T-helper 9 cell (primary cell): ENCODE measurements around the gene SNAPC4.

Source experiments
- DNase-seq: peaks from one replicate; pipeline ENCODE4 v3.0.0-alpha.2; 2020
- total RNA-seq, 2 donors: gene quantifications; one replicate each; lab custom pipeline; 2026; lab: John Stamatoyannopoulos, UW

The SNAPC4 gene, protein sequence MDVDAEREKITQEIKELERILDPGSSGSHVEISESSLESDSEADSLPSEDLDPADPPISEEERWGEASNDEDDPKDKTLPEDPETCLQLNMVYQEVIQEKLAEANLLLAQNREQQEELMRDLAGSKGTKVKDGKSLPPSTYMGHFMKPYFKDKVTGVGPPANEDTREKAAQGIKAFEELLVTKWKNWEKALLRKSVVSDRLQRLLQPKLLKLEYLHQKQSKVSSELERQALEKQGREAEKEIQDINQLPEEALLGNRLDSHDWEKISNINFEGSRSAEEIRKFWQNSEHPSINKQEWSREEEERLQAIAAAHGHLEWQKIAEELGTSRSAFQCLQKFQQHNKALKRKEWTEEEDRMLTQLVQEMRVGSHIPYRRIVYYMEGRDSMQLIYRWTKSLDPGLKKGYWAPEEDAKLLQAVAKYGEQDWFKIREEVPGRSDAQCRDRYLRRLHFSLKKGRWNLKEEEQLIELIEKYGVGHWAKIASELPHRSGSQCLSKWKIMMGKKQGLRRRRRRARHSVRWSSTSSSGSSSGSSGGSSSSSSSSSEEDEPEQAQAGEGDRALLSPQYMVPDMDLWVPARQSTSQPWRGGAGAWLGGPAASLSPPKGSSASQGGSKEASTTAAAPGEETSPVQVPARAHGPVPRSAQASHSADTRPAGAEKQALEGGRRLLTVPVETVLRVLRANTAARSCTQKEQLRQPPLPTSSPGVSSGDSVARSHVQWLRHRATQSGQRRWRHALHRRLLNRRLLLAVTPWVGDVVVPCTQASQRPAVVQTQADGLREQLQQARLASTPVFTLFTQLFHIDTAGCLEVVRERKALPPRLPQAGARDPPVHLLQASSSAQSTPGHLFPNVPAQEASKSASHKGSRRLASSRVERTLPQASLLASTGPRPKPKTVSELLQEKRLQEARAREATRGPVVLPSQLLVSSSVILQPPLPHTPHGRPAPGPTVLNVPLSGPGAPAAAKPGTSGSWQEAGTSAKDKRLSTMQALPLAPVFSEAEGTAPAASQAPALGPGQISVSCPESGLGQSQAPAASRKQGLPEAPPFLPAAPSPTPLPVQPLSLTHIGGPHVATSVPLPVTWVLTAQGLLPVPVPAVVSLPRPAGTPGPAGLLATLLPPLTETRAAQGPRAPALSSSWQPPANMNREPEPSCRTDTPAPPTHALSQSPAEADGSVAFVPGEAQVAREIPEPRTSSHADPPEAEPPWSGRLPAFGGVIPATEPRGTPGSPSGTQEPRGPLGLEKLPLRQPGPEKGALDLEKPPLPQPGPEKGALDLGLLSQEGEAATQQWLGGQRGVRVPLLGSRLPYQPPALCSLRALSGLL (N-terminal part only)
- 29.2 to 33.2 reads per million in 2 donors for total RNA-seq

DNA sequence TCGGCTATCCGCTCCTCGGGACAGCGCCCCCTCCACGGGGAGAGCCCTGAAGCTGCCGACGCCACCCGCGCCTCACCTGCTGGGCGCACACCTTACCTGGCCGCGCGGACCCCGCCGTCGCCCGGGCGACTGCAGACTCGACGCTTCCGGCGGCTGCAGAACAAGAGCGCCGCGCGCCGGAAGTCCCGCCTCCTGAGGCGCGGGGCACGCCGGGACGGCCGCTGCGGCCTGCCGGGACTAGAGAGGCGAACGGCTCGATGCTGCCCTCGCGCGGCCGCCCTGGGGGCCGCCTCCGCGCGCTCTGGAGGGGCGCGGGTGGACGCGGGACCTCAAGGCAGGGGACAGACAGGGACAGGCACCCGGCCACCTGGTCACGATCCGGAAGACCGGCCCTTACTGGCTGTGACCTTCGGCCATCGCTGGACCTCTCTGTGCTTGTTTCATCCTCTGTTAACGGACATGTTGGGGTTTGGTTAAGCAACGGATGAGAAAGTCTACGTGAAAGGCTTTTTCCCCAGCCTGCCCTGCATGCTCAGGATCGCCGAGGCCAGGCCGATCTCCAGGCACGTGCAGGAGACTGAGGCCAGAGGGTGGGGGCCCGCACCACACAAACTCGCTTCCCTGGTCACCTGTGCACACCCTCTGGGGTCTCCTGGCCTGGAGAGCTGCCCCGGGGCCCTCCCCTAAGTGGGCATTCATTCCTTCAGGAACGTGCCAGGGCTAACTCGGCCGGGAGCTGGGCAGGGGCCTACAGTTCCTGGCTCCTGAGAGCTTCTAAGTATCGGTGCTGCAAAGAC, at the start of gene SNAPC4:
Gene SNAPC4 (minus strand): TSS at position 133 of the 797 bp plus-strand sequence. CDS start 1,742 bp downstream, outside the sequence.
- DNase-seq: peak; percentile 82

DNA sequence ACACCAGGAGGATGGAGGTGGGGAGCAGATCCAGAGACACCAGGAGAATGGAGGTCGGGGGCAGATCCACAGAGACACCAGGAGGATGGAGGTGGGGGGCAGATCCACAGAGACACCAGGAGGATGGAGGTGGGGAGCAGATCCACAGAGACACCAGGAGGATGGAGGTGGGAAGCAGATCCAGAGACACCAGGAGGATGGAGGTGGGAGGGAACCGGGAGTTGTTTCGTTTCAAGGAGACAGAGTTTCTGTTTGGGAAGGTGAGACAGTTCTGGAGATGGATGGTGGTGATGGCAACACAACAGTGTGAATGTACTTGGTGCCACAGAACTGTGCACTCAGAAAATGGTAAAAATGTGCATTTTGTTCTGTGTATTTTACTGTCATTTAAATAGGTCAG, 48.7 kb upstream of the SNAPC4 start:
- no peak for DNase-seq

DNA sequence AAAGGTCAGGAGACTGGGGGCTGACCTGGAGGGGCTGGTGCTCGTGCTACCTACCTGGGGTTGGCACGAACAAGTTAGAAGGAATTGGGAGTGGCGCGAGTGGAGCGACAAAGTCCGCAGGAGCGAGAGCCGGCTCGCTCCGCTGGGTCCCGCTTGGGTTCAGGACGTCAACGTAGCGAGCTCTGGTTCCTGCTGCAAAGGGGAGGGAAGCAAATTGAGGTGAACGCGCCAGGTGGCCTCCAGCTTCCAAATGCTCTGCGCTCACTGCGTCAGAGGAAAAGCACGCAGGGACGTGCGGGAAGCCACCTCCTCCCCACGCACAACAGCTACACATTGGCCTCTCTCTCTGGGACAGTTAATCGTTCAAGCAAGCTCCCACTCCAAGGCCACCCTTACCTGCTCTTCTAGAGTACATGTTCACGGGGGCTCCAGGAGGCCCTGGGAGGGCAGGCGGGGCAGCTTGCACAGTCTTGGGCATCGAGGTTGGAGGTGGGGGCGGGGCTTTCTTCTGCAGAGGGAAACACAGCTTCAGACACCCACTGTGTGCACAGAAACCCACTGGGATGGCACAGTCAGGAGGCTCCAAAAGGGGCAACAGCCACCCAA, 47.3 kb upstream of the SNAPC4 start:
- DNase-seq: no peak

DNA sequence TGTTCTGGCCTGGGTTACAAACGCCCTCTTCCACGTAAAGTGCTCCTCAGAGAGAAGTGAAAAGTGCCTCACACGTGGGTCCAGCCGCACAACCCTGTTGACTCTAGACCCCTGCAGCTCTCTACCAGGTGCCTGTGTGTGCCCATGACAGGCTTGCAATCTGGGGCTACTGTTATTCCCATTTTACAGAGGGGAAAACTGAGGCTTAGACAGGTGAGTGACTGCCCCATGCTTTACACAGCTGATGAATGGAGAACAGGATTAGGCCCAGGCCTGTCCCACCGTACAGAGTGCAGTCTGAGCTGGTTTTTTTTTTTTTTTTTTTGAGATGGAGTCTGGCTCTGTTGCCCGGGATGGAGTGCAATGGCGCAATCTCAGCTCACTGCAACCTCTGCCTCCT, 45.8 kb upstream of the SNAPC4 start:
- DNase-seq: no peak

DNA sequence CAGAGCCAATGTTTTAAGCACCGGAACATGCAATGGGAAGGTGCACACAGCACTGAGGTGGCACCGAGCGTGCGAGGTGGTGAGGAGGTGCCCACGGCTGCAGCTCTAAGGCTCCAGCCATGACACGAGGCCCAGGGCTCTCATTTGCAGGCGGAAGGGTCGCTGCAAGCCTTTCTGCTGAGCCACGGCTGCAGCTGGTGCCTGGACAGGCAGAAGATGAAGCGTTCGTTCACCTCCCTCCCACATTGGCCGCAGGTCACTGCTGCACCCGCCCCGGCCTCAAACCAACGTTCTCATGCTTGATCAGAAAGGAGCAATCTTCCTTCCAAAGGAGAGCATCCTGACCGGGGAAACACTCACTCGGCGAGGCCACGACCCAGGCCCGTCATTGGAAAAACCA, 44.1 kb upstream of the SNAPC4 start:
- no peak for DNase-seq

DNA sequence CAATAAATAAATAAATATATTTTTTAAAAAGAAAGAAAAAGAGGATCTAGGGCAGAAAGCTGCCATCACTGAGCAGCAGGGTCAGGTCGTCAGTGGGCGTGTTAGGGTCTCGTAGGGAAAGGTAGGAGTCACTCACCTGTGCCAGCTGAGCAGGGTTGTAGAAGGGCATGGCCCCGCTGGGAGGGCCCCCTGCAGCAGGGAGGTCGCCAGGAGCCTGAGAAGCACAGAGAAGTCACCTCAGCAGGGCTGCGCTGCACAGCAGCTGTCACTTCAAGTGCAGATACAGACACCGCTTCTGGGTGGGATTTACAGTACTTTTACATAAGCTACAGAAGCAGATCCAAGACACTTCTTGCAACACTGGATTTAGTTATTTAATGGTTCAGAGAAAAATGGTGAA, 43.7 kb upstream of the SNAPC4 start:
- no peak for DNase-seq

DNA sequence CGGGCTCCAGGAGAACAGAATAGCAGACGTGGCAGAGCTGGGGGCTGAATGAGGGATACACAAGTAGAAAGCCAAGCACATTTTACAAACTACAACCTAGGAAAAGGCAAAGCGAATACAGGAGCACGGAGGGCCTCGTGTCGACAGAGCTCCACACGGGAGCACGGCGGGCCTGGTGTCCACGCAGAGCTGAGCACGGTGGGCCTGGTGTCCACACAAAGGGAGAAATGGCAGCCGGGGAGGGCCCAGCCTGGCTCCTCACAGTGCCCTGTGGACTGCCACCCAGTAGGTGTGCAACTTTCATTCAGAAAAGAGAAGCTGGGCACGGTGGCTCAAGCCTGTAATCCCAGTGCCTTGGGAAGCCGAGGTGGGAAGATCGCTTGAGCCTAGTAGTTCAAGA, 43.1 kb upstream of the SNAPC4 start:
- no peak for DNase-seq

DNA sequence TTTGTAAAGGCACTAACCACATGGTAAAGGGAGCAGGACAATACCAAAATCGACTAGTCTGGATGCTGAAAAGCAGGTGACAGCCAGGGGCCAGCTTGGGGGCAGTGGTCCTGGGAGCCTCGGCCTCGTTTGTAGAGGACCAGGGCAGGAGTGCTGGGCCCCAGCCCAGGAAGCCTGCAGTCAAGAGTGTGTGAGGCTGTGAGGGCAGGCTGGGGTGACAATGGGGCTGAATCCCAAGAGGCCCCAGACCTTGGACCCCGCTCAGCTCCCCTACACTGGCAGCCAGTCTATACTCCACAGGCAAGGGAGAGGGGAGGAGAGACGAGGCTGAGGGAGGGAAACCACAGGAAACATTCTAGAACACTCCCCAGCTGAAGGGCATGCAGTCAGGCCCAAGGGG, 42.3 kb upstream of the SNAPC4 start:
- DNase-seq: no peak

DNA sequence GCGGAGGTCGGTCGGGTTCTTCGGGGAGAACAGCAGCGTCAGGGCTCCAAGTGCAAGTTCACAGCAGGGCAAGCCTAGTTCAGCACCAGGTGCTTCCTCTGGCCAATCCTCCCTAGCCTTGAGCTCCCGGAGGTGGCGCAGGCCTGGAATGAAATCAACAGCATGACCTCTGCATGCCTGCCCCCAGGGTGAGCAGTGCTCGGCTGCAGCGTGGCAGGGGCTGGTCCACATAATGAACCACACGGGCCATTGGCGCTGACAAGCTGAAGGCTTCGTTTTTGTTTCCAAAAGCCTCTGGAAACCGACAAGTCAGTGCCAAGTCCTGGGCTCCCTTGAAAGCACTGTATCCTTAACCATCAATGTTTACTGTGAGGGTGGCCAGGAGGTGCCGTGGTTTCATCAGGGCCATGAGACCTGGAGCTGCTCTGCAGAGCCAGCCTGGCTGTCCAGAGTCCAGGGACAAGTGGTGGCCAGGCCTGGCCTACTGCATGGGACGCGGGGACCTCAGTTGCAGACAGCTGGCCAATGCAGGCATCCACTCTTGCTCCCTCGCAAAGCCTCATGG, 41.8 kb upstream of the SNAPC4 start:
- DNase-seq: no peak

DNA sequence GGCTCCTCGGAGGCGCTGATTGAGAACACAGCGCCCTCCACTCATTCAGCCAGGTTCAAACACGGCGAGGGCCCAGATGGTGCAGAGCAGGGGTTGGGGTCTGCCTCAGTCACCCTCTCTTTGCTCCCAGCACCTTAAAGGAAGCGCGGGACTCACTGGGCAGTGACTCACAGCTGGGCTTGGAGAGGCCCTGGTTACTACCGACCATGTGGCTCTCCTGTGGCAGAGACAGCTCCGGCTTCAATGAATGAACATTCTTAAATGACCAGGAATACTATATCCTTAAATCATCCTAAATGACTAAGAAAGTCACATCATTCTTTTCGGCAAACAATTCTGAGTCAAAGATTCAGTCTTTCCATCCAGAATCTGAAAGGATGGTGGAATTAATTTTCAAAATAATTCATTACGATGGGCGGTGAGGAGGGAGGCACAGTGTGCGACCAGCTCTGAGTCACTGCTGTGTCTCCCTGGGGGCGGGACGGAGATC, 41.3 kb upstream of the SNAPC4 start:
- no peak for DNase-seq

DNA sequence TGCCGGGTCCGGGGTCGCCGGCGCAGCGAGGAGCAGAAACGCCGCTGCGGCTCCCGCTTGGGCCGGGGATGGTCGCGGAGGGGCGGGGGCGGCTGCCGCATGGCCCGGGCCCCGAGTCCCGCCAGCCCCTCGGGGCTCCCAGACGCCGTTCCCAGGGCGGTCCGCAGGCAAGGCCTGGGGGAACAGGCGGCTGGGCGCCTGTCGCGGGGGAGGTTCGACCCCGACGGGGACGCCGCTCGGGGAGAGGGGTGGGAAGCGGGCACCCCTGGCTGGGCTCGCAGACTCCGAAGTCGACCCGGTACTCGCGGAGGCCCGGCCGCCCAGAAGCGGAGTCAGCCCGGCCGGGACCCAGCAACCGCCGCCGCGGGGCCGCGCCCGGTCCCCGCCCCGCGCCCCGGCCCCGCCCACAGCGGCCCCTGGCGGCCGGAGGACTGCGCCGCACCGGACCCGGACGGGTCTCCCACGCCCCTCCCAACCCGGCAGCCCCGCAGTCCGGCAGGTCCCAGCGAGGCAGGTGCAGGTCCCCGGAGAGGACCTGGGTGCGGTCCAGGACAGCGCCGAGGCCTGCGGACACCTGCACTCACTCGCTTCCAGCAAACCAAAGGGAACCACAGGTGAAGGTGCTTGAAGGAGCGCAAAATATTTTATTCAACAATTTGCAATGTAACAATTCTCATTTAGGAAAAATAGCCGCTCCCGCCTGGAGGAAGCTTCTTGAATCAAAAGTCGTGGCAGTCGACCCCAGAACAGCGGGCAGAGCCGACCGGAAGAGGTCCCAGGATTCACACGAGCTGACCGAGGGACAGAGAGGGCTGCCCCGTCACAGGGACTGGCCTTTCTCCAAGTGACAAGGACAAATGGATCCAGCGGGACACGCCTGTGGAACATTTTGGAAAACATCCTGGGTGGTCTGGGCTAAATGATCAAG, 39.8 kb upstream of the SNAPC4 start, which contains the start of gene INPP5E:
Gene INPP5E (minus strand): TSS at position 365 of the 928 bp plus-strand sequence. CDS start 426 bp downstream, outside the sequence.
- peak; percentile 91 for DNase-seq

DNA sequence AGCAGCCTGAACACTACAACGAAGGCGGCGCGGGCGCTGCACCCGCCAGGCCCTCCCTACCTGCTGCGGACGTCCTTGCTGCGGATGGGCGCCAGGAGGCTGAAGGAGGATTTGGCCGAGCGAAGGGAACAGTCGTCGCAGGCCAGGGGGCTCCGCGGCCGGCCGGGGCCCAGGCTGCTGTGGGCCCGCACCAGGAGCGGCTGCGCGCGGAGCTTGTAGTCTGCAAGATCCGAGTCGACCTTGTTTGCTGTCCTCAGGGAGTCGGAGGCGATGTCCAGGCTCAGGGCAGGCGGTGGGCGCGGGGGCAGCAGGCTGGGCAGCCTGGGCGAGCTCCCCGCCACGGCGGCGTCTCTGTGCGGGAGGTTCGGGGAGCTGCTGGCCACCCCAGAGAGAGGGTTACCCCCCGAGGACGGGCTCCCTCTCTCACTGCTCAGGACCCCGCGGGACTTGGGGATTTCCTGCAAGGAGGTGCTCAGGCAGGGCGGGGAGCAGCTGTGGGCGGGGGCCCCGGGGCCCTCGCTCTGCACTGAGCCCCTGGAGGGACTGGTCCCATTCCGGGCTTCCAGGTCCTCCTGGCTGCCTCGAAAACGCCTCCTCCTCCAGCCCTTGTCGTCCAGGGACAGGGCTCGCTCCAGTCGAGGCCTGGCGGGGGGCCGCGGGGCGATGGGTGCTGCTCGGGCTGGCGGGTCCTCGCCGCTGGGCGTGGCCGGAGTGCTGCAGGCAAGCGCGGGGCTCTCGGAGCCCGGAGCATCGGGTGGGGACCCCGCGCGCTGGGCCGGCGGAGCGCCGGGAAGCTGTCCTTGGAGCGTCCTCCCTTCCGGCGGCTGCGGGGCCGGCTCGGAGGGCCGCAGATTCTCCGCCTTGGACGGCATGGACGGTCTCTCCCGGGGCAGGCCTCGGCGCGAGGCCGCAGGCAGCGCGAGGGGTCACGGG, 38.8 kb upstream of the SNAPC4 start:
- DNase-seq: peak; percentile 53

DNA sequence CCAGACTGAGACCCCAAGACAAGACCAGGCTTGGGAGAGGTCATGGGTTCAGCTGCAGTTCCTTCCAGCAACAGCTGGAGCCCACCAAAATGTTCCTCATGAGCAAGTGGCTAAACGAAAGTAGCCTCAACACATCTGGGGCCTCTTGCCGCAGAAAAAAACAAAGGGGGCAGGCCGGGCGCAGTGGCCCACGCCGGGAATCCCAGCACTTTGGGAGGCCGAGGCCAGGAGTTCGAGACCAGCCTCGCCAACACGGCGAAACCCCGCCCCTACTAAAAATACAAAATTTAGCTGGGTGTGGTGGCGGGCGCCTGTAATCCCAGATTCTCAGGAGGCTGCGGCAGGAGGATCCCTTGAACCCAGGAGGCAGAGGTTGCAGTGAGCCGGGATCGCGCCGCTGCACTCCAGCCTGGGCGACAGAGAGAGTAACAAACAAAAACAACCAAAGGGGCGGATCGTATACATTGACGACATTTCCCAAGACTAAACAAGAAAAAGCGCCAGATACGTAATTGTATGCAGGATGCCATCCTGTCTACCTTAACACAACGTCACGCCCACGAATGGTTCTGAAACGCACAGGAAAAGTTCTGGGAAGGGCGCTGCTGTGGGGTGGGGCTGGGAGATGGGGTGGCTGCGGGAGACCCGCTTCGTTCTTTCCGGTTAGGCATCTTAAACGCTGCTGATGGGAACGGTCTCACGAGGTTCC, 38.0 kb upstream of the SNAPC4 start:
- DNase-seq: no peak

DNA sequence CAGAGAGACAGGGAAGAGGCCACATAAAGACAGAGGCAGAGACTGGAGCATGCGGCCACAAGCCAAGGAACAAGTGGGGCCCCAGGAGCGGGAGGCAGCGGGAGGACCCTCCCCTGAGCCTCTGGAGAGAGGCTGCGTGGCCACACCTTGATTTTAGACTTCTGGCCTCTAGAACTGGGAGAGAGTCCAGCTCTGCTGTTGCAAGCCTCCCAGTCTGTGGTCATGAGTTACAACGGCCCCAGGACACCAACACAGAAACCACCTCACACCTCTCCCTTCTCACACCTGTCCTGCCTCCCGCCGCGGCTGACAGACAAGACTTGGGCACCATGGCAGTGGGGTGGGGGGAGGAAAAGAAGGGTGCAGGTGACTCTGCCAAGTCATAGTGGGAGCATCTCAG, 37.5 kb upstream of the SNAPC4 start:
- no peak for DNase-seq

DNA sequence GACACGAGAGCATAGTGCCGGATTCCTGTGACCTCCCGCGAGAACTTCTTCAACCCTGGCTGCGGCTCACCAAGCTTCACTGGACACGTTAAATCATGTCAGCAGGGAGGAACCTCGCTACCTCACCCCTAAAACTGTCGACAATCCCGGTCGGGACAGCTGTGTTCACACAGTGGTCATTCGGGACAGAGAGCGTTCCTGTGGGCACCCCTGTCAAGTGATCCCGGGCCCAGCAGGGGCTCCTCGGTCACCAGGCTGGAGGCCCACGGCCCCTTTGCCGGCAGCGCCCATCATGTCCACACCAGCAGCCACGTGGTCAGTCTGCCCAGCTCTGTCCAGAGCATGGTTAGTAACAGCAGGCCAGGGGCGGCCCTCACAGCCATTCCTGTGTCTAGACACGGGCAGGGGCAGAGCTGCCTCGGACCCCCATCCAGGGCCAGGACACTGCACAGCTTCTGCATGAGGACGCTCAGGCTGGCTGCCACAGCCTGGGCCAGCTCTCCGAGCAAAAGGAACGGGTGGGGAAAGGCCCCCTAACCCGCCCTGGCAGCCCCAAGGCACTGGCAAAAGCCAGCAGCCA, 36.2 kb upstream of the SNAPC4 start:
- no peak for DNase-seq

DNA sequence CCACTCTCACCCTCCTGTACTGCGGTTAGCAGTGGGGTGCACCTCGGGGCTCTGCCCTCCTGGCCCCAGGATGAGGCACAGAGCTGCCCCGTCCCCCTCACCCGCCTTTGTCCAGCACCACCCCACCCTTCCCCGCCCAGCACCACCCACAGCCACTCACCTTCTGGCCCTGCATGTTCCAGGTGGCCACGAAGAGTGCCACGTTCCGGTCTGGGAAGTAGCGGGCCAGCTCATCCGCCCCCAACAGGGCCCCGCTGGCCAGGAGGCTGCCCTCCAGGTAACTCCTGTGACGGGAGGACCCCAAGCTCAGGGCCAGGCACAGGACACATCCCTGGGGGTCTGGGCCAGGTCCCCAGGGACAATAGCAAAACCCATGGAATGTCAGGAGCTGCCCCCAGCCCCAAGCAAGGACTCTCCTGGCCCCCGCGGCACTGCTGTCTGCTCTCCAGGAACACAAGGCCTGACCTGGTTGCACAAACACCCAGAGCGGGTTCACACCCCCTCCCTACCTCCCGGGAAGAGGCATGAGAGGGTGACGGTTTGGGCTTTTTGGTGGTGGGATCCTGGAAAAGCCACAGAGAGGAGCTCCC, 34.7 kb upstream of the SNAPC4 start:
- DNase-seq: no peak
